ENCODE results near the gene GFER.
"Not testable (repeated sequence)": the region's sequence is repeated elsewhere in the genome, so short reads cannot be mapped to it uniquely, and the experiment has no call there.

Gene GFER

GRCh38 chr16:1950559-1950958 lies 33.4 kb upstream of the GFER start:
- no CpG with 5 or more reads among the region's 19 CpGs for WGBS (ENCODE audit: extremely low coverage, insufficient coverage, insufficient read length)
- H2BK5ac ChIP-seq (ENCODE audit: low read depth, low read length, poor library complexity): no peak overlapping the region

GRCh38 chr16:1953734-1954133 lies 30.3 kb upstream of the GFER start:
- WGBS (ENCODE audit: extremely low coverage, insufficient coverage, insufficient read length): no CpG with 5 or more reads among the region's 22 CpGs
- no peak overlapping the region for H2BK5ac ChIP-seq (ENCODE audit: low read depth, low read length, poor library complexity)
- H2BK12ac ChIP-seq (ENCODE audit: low read length): no peak overlapping the region
- H2BK120ac ChIP-seq (ENCODE audit: insufficient read depth, low read length, poor library complexity): no peak overlapping the region
- no peak overlapping the region for H3K23ac ChIP-seq (ENCODE audit: low read length)
- H3K18ac ChIP-seq (ENCODE audit: low read length): no peak overlapping the region
- H3K4me3 ChIP-seq (ENCODE audit: low read depth, low read length): no peak overlapping the region
- no peaks in the 10 kb centered on the region for H3K79me1 ChIP-seq (ENCODE audit: low read length)
- DNase-seq: no peak
- no peak overlapping the region for H3K9ac ChIP-seq (ENCODE audit: low read length)
- no peak overlapping the region for H3K4me2 ChIP-seq (ENCODE audit: low read length)
- no peak overlapping the region for H4K91ac ChIP-seq (ENCODE audit: low read depth, low read length)
- H3K27me3 ChIP-seq (ENCODE audit: insufficient read depth, low read length): no peaks in the 10 kb centered on the region
- no peak overlapping the region for H4K12ac ChIP-seq (ENCODE audit: low read depth, low read length)
- no peak overlapping the region for H4K8ac ChIP-seq (ENCODE audit: low read depth, low read length)
- no peaks in the 10 kb centered on the region for H3K4me1 ChIP-seq (ENCODE audit: control insufficient read depth in 1 of 2, insufficient read depth in 2 of 2, low read length in 2 of 2)
- H3K27ac ChIP-seq (ENCODE audit: low read depth, low read length): no peak overlapping the region
- no peaks in the 10 kb centered on the region for H3K36me3 ChIP-seq (ENCODE audit: control insufficient read depth in 1 of 2, insufficient read depth in 2 of 2, low read length in 2 of 2)
- no peaks in the 10 kb centered on the region for H3K79me2 ChIP-seq (ENCODE audit: control insufficient read depth, insufficient read depth, low read length, poor library complexity)
- peaks cover 4% of the 10 kb centered on the region for H3K9me3 ChIP-seq (ENCODE audit: insufficient read depth, low read depth, low read length)
- no peak overlapping the region for H2AFZ ChIP-seq (ENCODE audit: insufficient read depth, low read length, poor library complexity)
- no peak overlapping the region for H3K14ac ChIP-seq (ENCODE audit: low read length)
- no peak overlapping the region for H3K4ac ChIP-seq (ENCODE audit: low read depth, low read length)
- no peak overlapping the region for H2AK5ac ChIP-seq (ENCODE audit: low read length)

More at GRCh38 chr16:1950559-1950958, 33.4 kb upstream of the GFER start:
- no peak overlapping the region for H3K9ac ChIP-seq (ENCODE audit: low read length)
- no peaks in the 10 kb centered on the region for H3K79me2 ChIP-seq (ENCODE audit: control insufficient read depth, insufficient read depth, low read length, poor library complexity)
- no peak overlapping the region for H3K18ac ChIP-seq (ENCODE audit: low read length)
- no peak overlapping the region for H4K8ac ChIP-seq (ENCODE audit: low read depth, low read length)
- no peaks in the 10 kb centered on the region for H3K27me3 ChIP-seq (ENCODE audit: insufficient read depth, low read length)
- no peak overlapping the region for H3K4ac ChIP-seq (ENCODE audit: low read depth, low read length)
- no peaks in the 10 kb centered on the region for H3K79me1 ChIP-seq (ENCODE audit: low read length)
- no peak overlapping the region for H2AK5ac ChIP-seq (ENCODE audit: low read length)
- H3K14ac ChIP-seq (ENCODE audit: low read length): no peak overlapping the region
- no peaks in the 10 kb centered on the region for H3K4me1 ChIP-seq (ENCODE audit: control insufficient read depth in 1 of 2, insufficient read depth in 2 of 2, low read length in 2 of 2)
- no peak overlapping the region for H2AFZ ChIP-seq (ENCODE audit: insufficient read depth, low read length, poor library complexity)
- peaks cover 4% of the 10 kb centered on the region for H3K9me3 ChIP-seq (ENCODE audit: insufficient read depth, low read depth, low read length)
- no peak overlapping the region for H3K27ac ChIP-seq (ENCODE audit: low read depth, low read length)
- H3K23ac ChIP-seq (ENCODE audit: low read length): no peak overlapping the region
- H2BK120ac ChIP-seq (ENCODE audit: insufficient read depth, low read length, poor library complexity): no peak overlapping the region
- no peak overlapping the region for H2BK12ac ChIP-seq (ENCODE audit: low read length)
- no peak for DNase-seq
- H3K36me3 ChIP-seq (ENCODE audit: control insufficient read depth in 1 of 2, insufficient read depth in 2 of 2, low read length in 2 of 2): no peaks in the 10 kb centered on the region
- peak overlapping the region; percentile 30 for H3K4me3 ChIP-seq (ENCODE audit: low read depth, low read length)
- no peak overlapping the region for H4K12ac ChIP-seq (ENCODE audit: low read depth, low read length)
- H4K91ac ChIP-seq (ENCODE audit: low read depth, low read length): no peak overlapping the region
- no peak overlapping the region for H3K4me2 ChIP-seq (ENCODE audit: low read length)

DNA sequence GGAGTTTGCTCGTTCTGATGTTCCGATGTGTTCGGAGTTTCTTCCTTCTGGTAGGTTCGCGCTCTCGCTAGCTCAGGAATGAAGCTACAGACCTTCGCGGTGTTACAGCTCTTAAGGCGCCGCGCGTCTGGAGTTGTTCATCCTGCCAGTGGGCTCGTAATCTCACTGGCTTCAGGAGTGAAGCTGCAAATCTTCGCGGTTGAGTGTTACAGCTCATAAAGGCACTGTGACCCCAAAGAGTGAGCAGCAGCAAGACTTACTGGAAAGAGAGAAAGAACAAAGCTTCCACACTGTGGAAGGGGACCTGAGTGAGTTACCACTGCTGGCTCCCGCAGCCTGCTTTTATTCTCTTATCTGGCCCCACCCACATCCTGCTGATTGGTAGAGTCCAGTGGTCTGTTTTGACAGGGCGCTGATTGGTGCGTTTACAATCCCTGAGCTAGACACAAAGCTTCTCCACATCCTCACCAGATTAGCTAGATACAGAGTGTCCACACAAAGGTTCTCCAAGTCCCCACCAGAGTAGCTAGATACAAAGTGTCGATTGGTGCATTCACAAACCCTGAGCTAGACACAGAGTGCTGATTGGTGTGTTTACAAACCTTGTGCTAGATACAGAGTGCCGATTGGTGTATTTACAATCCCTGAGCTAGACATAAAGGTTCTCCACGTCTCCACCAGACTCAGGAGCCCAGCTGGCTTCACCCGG lies 26.4 kb upstream of the GFER start:
- H2BK120ac ChIP-seq (ENCODE audit: insufficient read depth, low read length, poor library complexity); H3K4ac ChIP-seq (ENCODE audit: low read depth, low read length); H3K4me1 ChIP-seq (ENCODE audit: control insufficient read depth in 1 of 2, insufficient read depth in 2 of 2, low read length in 2 of 2); H3K9me3 ChIP-seq (ENCODE audit: insufficient read depth, low read depth, low read length); DNase-seq; H3K23ac ChIP-seq (ENCODE audit: low read length); H2BK12ac ChIP-seq (ENCODE audit: low read length); H2BK5ac ChIP-seq (ENCODE audit: low read depth, low read length, poor library complexity); H3K27me3 ChIP-seq (ENCODE audit: insufficient read depth, low read length); H3K4me2 ChIP-seq (ENCODE audit: low read length); H2AFZ ChIP-seq (ENCODE audit: insufficient read depth, low read length, poor library complexity); H3K18ac ChIP-seq (ENCODE audit: low read length); H4K12ac ChIP-seq (ENCODE audit: low read depth, low read length); H2AK5ac ChIP-seq (ENCODE audit: low read length); H4K91ac ChIP-seq (ENCODE audit: low read depth, low read length); H4K8ac ChIP-seq (ENCODE audit: low read depth, low read length); H3K9ac ChIP-seq (ENCODE audit: low read length); H3K4me3 ChIP-seq (ENCODE audit: low read depth, low read length); H3K27ac ChIP-seq (ENCODE audit: low read depth, low read length); H3K79me2 ChIP-seq (ENCODE audit: control insufficient read depth, insufficient read depth, low read length, poor library complexity); H3K79me1 ChIP-seq (ENCODE audit: low read length); H3K14ac ChIP-seq (ENCODE audit: low read length): not testable (repeated sequence)
- H3K36me3 ChIP-seq (ENCODE audit: control insufficient read depth in 1 of 2, insufficient read depth in 2 of 2, low read length in 2 of 2): peaks cover 10 to 16% of the 10 kb centered on the region in 2 experiments
- WGBS (ENCODE audit: extremely low coverage, insufficient coverage, insufficient read length): no CpG with 5 or more reads among the region's 22 CpGs

GRCh38 chr16:1958143-1958491 lies 25.9 kb upstream of the GFER start:
- H3K9me3 ChIP-seq (ENCODE audit: insufficient read depth, low read depth, low read length); H4K12ac ChIP-seq (ENCODE audit: low read depth, low read length); H2AFZ ChIP-seq (ENCODE audit: insufficient read depth, low read length, poor library complexity); H3K4ac ChIP-seq (ENCODE audit: low read depth, low read length); H3K4me3 ChIP-seq (ENCODE audit: low read depth, low read length); H3K4me1 ChIP-seq (ENCODE audit: control insufficient read depth in 1 of 2, insufficient read depth in 2 of 2, low read length in 2 of 2); DNase-seq; H3K14ac ChIP-seq (ENCODE audit: low read length); H2BK12ac ChIP-seq (ENCODE audit: low read length); H2BK5ac ChIP-seq (ENCODE audit: low read depth, low read length, poor library complexity); H3K23ac ChIP-seq (ENCODE audit: low read length); H3K18ac ChIP-seq (ENCODE audit: low read length); H3K27ac ChIP-seq (ENCODE audit: low read depth, low read length); H4K91ac ChIP-seq (ENCODE audit: low read depth, low read length); H3K27me3 ChIP-seq (ENCODE audit: insufficient read depth, low read length); H4K8ac ChIP-seq (ENCODE audit: low read depth, low read length); H3K4me2 ChIP-seq (ENCODE audit: low read length); H3K79me2 ChIP-seq (ENCODE audit: control insufficient read depth, insufficient read depth, low read length, poor library complexity); H3K79me1 ChIP-seq (ENCODE audit: low read length); H3K9ac ChIP-seq (ENCODE audit: low read length); H2AK5ac ChIP-seq (ENCODE audit: low read length); H2BK120ac ChIP-seq (ENCODE audit: insufficient read depth, low read length, poor library complexity): not testable (repeated sequence)
- WGBS (ENCODE audit: extremely low coverage, insufficient coverage, insufficient read length): no CpG with 5 or more reads among the region's 30 CpGs
- H3K36me3 ChIP-seq (ENCODE audit: control insufficient read depth in 1 of 2, insufficient read depth in 2 of 2, low read length in 2 of 2): peaks cover 15 to 20% of the 10 kb centered on the region in 2 experiments
